HCT116 (cell line): ENCODE measurements around the gene CFL1. TPM values are rescaled to one million over a fixed set of nuclear protein-coding genes. Genes with fewer than 3 reads are reported as not detected.

Experiments
- ATAC-seq: fragments of 200-7000 bp; cut with Tn5 transposase; 2 replicates; pipeline ENCODE4 v1.9.1; 2020; ENCODE audit warnings: mild to moderate bottlenecking, moderate library complexity
- BruUV-seq: library from RNA; stranded (reverse); fragments of 400-500 nt; replicated peaks from 2 replicates; lab custom pipeline; 2021; lab: Mats Ljungman, UMichigan
- CTCF ChIA-PET: fragments of 300-600 bp; sonication (Branson Sonifier 250); formaldehyde crosslinking; loops from one replicate; lab custom pipeline; 2021; ENCODE audit warnings: antibody characterized with exemption; lab: Charles Lee
- POLR2A ChIA-PET: fragments of 300-600, 350-600 bp; sonication (Branson Sonifier 250); formaldehyde crosslinking; loops from one replicate; lab custom pipeline; 2021; ENCODE audit warnings: antibody characterized with exemption; lab: Charles Lee
- RAD21 ChIA-PET, 2 experiments: fragments of 300-600 bp; sonication (Branson Sonifier 250); formaldehyde crosslinking; loops; one replicate each; lab custom pipeline; 2023; ENCODE audit warnings: low total read pairs in 2 of 2; ENCODE audit not compliant: uncharacterized antibody in 2 of 2, unreplicated experiment in 2 of 2, low non-redundant PET in 1 of 2; lab: Charles Lee
- DNase-seq: peaks from one replicate; pipeline ENCODE4 v3.0.0-alpha.2; 2010; ENCODE audit warnings: low read depth, low spot score
- H2AFZ ChIP-seq: fragments of 200-600 bp; shearing (Covaris generic), sonication (generic); 2 replicates; pipeline ENCODE4 v1.6.1; 2017; ENCODE audit warnings: low read depth, mixed run types, mixed read lengths, antibody characterized with exemption, low read length; ENCODE audit not compliant: poor library complexity, severe bottlenecking
- H3K27ac ChIP-seq: 2 replicates; pipeline ENCODE4 v1.5.1; 2012; ENCODE audit warnings: low read depth, low read length
- H3K27me3 ChIP-seq: fragments of 200-600 bp; sonication (generic); 2 replicates; pipeline ENCODE4 v1.6.1; 2016; ENCODE audit warnings: mixed run types, low read length, mixed read lengths; ENCODE audit not compliant: insufficient read depth
- H3K36me3 ChIP-seq, 2 experiments: fragments of 200-500 bp in 1 of 2; fragments of 200-600 bp in 1 of 2; sonication (Bioruptor generic) in 1 of 2; sonication (generic) in 1 of 2; 2 replicates each; pipeline versions ENCODE4 v1.5.1 to v1.6.1; 2014 to 2016; ENCODE audit warnings: low read length in 2 of 2, inconsistent platforms in 1 of 2, mixed read lengths in 1 of 2, mixed run types in 1 of 2; ENCODE audit not compliant: insufficient read depth in 2 of 2, control insufficient read depth in 1 of 2
- H3K4me1 ChIP-seq, 2 experiments: fragments of 200-600 bp in 1 of 2; sonication (generic) in 1 of 2; 2 replicates each; pipeline versions ENCODE4 v1.5.1 to v1.6.1; 2012 to 2017; ENCODE audit warnings: low read length in 2 of 2, inconsistent platforms in 1 of 2, mild to moderate bottlenecking in 1 of 2, mixed read lengths in 1 of 2, mixed run types in 1 of 2, moderate library complexity in 1 of 2; ENCODE audit not compliant: insufficient read depth in 2 of 2, control insufficient read depth in 1 of 2
- H3K4me2 ChIP-seq: fragments of 200-600 bp; sonication (generic); 2 replicates; pipeline ENCODE4 v1.6.1; 2017; ENCODE audit warnings: mixed run types, low read length, mixed read lengths
- H3K4me3 ChIP-seq, 2 experiments: fragments of 200-600 bp in 1 of 2; sonication (generic) in 1 of 2; replicated peaks in 1 of 2; 2 replicates each; pipeline ENCODE4 v1.5.1; 2011 to 2016; ENCODE audit warnings: low read length in 2 of 2, control low read depth in 1 of 2, low read depth in 1 of 2, mild to moderate bottlenecking in 1 of 2, mixed read lengths in 1 of 2, mixed run types in 1 of 2
- H3K79me2 ChIP-seq: fragments of 200-600 bp; sonication (generic); 2 replicates; pipeline ENCODE4 v1.6.1; 2017; ENCODE audit warnings: mild to moderate bottlenecking, mixed run types, low read length, moderate library complexity, mixed read lengths; ENCODE audit not compliant: insufficient read depth
- H3K9ac ChIP-seq: fragments of 200-600 bp; sonication (generic); 2 replicates; pipeline ENCODE4 v1.6.1; 2016; ENCODE audit warnings: low read length, mixed read lengths
- H3K9me2 ChIP-seq: fragments of 200-600 bp; sonication (generic), shearing (Covaris generic); 2 replicates; pipeline ENCODE4 v1.6.1; 2017; ENCODE audit warnings: mixed run types, mild to moderate bottlenecking, moderate library complexity; ENCODE audit not compliant: insufficient read depth
- H3K9me3 ChIP-seq, 2 experiments: fragments of 200-500 bp in 1 of 2; fragments of 200-600 bp in 1 of 2; sonication (Bioruptor generic) in 1 of 2; sonication (generic) in 1 of 2; 2 replicates each; pipeline ENCODE4 v1.6.1; 2014 to 2017; ENCODE audit warnings: low read length in 2 of 2, mixed read lengths in 2 of 2, inconsistent platforms in 1 of 2, low read depth in 1 of 2, mild to moderate bottlenecking in 1 of 2, mixed run types in 1 of 2, moderate library complexity in 1 of 2; ENCODE audit not compliant: control insufficient read depth in 1 of 2, insufficient read depth in 1 of 2
- H4K20me1 ChIP-seq: fragments of 200-600 bp; sonication (generic), shearing (Covaris generic); 2 replicates; pipeline ENCODE4 v1.6.1; 2017; ENCODE audit warnings: mixed run types, mild to moderate bottlenecking, moderate library complexity; ENCODE audit not compliant: insufficient read depth
- CBX3 ChIP-seq: IDR thresholded peaks from 2 replicates; pipeline ENCODE4 v1.6.1; 2012; ENCODE audit warnings: low read depth
- CEBPB ChIP-seq: IDR thresholded peaks from 2 replicates; pipeline ENCODE4 v1.6.1; 2012; ENCODE audit warnings: low read depth
- CTCF ChIP-seq, 3 experiments: fragments of 200-600 bp in 1 of 3; sonication (generic) in 1 of 3; IDR thresholded peaks in 2 of 3; conservative IDR thresholded peaks in 1 of 3; 2 replicates each; pipeline ENCODE4 v1.5.1; 2012 to 2017; ENCODE audit warnings: low read depth in 2 of 3, low read length in 2 of 3, antibody characterized with exemption in 1 of 3, borderline replicate concordance in 1 of 3, control low read depth in 1 of 3, mild to moderate bottlenecking in 1 of 3, mixed read lengths in 1 of 3, mixed run types in 1 of 3, moderate library complexity in 1 of 3; ENCODE audit not compliant: insufficient read depth in 1 of 3
- EZH2 ChIP-seq: fragments of 200-600 bp; sonication (generic); IDR thresholded peaks from 2 replicates; pipeline ENCODE4 v1.6.1; 2017; ENCODE audit warnings: antibody characterized with exemption, mixed run types
- FOSL1 ChIP-seq: IDR thresholded peaks from 2 replicates; pipeline ENCODE4 v1.6.1; 2012; ENCODE audit warnings: low read depth
- SP1 ChIP-seq: IDR thresholded peaks from 2 replicates; pipeline ENCODE4 v1.6.1; 2012; ENCODE audit warnings: low read depth
- ZNF274 ChIP-seq: fragments of 200-500 bp; sonication (Bioruptor generic); IDR thresholded peaks from 2 replicates; pipeline ENCODE4 v1.6.1; 2014; ENCODE audit warnings: mild to moderate bottlenecking, low read depth, low read length, inconsistent platforms
- intact Hi-C: fragments of 100-400 bp; cut with micrococcal nuclease; formaldehyde crosslinking; loops from 2 replicates; pipeline ENCODE4 v1.10.0; 2022
- total RNA-seq: library from RNA; stranded (reverse); gene quantifications from one replicate; pipeline ENCODE4 v1.2.1, GENCODE V29; 2021; ENCODE audit not compliant: unreplicated experiment
- TF ChIP-seq, protein P1 (sequence below): IDR thresholded peaks from 2 replicates; pipeline ENCODE4 v1.6.1; 2012

The CFL1 gene
- total RNA-seq, 1 experiment from 2014 or later: 1,270 TPM

DNA sequence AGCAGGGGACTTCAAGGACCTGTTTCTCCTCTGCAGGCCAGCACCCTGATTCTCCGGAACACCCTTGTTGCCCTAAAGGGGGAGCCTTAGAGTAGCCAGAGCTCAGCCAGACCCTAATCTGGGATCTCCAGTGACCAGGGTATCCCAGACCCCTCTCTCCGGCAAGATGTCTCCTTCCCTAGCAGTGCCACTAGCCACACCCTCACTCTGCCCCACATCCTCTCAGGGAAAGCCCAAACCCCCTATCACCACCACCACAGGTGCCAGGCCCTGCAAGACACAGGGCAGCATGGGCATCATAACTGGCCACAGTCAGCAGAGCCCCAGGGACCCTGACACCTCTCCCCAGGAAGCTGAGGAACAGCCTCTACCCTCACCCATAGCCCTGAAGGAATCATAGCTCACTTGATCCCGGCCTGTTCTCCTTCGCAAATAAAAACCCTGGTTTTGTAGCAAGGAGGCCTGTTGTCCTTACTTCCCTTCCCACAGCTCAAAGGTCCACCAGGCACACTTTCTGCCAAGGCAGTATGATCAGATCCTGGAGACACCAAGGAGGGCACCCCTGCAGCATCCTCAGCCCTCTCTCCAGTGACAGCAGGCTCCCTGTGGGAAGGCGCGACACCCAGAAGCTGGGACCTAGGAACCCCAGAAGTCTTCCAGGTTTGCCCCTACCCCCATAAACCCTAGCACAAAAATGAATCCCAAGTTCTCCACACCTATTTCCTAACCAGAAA is 4.6 kb downstream of the CFL1 start:
- no peak for ATAC-seq
- TF ChIP-seq ZNF274 (no peak), FOSL1 (no peak), CEBPB (no peak), EZH2 (no peak), CTCF (IDR thresholded peaks at IDR 0.05 in 2 of 3, conservative IDR thresholded peaks at IDR 0.05 in 1 of 3; ENCODE audit: borderline replicate concordance in 1 of 3, insufficient read depth in 1 of 3, low read depth in 2 of 3, low read length in 2 of 3) (0 out of 6 replicates have a peak, but pooled peaks of 1 of the 3 experiments have one; percentile 7), CBX3 (no peak), SP1 (no peak)
- TF ChIP-seq, protein P1, sequence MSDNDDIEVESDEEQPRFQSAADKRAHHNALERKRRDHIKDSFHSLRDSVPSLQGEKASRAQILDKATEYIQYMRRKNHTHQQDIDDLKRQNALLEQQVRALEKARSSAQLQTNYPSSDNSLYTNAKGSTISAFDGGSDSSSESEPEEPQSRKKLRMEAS: no peak
- Histone ChIP-seq H3K9me2 (no peaks in the 10 kb centered on the region), H3K4me2 (no peak overlapping the region), H3K4me1 (peaks cover 7 to 15% of the 10 kb centered on the region in 2 experiments), H3K36me3 (peaks cover 31 to 56% of the 10 kb centered on the region in 2 experiments), H3K9ac (no peak overlapping the region), H3K79me2 (peaks cover 41% of the 10 kb centered on the region), H3K27ac (no peak overlapping the region; the same call in 1 of the 2 replicates), H3K27me3 (no peaks in the 10 kb centered on the region), H2AFZ (no peak overlapping the region), H3K4me3 (no peak overlapping the region), H4K20me1 (peaks cover 15% of the 10 kb centered on the region; the same call in 1 of the 2 replicates), H3K9me3 (no peaks in the 10 kb centered on the region; a peak in 1 of 4 replicates)
- intact Hi-C loops: no loop called here
- no peak for DNase-seq
- BruUV-seq: no TSS peak
- POLR2A ChIA-PET: interaction anchor here (0.6 to 1.2 kb wide), 4 partner anchors 17 to 141 kb away, joined by 3 to 6 read pairs (median 4); partner anchors contain the start of genes FIBP and KAT5
- CTCF ChIA-PET: no interaction called here
- RAD21 ChIA-PET: no interaction called here
